ENCODE results near the gene CDNF. TPM values are rescaled to one million over a fixed set of nuclear protein-coding genes. Genes with fewer than 3 reads are reported as not detected.
"Not testable (repeated sequence)": the region's sequence is repeated elsewhere in the genome, so short reads cannot be mapped to it uniquely, and the experiment has no call there.

Gene CDNF
- 0.10 and 0.77 TPM in 2 replicates for total RNA-seq (2014; rRNA removed; shearing (Covaris generic))
- 0.41 and 1.8 TPM in 2 replicates for polyA plus RNA-seq (2015; cell fraction: cytosol; rRNA removed)
- polyA plus RNA-seq (2015; cell fraction: nucleus; rRNA removed): 1.2 and 1.3 TPM in 2 replicates

DNA sequence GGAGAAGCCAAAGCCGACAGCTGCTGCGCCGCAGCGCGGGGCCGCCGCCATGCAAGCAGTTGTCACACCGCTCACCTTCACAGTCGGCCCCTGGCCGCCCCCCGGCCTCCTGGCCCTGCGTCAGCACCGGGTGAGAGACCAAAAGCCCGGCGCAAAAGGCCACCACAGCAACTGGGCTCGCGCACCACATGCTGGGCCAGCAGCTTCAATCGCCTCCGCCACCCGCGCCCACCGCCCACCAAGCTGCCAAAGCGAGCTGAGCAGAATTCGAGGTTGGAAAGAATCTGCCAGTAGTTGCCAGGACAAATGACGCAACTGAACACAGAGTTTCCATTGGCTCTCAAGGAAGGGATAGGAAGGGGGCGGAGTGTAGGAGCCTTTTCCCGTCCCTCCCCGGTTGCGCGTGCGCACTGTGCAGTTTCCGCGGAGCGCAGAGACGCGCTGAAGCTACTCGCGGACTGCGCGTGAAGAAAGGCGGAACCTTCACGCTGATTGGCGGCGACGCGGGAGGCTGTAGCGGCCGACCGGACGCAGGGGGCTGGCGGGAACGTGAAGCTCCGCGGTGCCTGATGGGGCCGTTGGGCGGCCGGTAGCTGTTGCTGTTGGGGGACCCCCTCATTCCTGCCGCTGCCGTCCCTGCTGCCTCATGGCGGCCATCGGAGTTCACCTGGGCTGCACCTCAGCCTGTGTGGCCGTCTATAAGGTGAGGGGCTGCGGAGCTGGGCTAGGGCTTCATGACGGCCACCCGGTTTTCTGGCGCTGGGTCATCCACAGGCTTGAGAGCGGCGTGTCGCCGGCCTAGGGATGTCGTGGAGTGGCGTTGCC lies at the start of gene CDNF, which contains the start of the genes HSPA14 and MSANTD7:
TSS of gene CDNF (minus strand) at position 281 of the 825 bp plus-strand sequence. CDS start at position 190, 91 bp downstream.
TSS of gene HSPA14 (plus strand) at position 550 of the 825 bp plus-strand sequence. CDS start at position 647, 97 bp downstream.
TSS of gene MSANTD7 (plus strand) at position 550 of the 825 bp plus-strand sequence. CDS start 3,979 bp downstream, outside the sequence.
- DNase-seq (ENCODE audit: low read depth): peak; percentile 98

DNA sequence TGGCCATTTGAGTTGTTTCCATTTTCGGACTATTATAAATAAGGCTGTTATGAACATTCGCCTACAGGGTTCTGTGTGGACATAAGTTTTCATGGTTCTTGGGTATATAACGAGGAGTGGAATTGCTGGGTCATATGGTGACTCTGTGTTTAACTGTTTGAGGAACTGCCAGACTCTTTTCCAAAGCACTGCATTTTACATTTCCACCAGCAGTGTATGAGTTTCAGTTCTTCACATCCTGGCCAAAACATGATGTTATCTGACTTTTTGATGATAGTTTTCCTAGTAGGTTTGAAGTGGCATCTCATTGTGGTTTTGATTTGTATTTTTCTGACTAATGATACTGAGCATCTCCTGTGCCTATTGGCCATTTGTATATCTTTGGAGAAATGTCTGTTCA lies 46.2 kb upstream of the CDNF start:
- no peak for DNase-seq (ENCODE audit: low read depth)

DNA sequence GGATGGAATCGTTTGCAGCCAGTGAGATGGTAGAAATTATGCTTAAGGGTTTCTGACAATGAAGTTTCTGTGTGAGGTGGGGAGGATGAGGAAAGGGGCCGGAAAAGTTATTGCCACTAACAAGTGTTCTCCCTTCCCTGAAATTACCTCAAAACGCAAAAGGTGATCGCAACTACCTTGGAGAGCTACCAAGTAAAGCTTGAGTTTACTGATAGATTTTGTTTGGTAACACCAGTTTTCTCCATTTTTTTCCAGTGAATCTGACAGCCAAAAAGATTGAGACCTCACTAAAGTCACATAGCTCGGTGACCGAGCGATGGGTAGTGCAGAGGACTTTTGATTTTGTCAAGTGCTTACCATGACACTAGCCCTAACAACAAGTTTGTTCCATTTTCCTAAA lies 42.4 kb upstream of the CDNF start:
- DNase-seq (ENCODE audit: low read depth): no peak

DNA sequence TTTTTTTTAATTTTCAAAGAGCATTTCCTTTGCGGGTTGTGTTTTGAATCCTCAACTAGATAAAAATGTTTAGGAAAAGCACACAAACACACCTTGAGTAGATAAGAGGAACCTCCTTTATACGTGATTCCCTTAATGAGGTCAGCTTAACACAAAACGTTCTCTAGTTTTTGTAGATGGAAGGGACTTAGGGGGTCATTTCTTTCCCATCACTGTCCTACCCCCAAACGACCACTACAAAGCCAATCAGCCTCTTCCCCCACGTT lies 42.0 kb upstream of the CDNF start:
- no peak for DNase-seq (ENCODE audit: low read depth)

DNA sequence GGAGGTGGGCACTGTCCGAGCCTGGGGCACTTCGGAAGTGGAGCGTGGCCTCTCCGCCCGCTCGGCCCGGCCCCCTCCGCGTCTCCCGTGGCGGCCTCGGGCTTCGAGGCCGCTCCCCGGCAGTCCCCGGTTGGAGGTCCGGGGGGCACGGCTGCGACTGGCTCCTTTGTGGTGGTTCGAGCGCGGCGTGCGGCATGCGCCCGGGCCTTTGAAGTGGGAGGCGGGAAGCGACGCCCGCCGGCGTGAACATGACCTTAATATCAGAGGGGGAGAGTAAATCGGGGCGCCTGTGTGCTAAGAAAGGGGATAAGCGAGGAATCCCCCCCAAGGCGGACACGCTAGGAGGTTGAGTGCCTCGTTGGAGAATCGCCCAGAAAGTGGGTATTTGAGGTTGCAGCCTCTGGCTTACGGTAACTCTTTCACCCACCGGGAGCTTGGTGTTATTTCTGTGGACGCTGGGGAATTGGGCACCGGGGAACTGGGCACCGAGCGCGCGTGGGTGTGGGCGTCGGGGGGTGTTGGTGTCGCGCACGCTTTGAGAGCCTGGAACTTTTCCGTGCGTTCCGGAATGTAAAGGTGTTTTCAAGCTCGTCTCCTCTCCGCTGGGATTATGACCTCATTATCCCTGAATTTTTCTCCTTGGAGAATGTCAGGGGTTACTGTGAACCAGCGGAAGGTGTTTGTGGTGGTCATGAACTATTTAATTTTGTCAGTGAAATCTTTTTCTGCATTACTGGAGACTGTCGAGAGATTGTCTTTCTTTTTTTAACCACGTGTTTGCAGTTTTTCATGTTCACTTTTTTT lies 41.5 kb upstream of the CDNF start:
- peak; percentile 17 for DNase-seq (ENCODE audit: low read depth)

DNA sequence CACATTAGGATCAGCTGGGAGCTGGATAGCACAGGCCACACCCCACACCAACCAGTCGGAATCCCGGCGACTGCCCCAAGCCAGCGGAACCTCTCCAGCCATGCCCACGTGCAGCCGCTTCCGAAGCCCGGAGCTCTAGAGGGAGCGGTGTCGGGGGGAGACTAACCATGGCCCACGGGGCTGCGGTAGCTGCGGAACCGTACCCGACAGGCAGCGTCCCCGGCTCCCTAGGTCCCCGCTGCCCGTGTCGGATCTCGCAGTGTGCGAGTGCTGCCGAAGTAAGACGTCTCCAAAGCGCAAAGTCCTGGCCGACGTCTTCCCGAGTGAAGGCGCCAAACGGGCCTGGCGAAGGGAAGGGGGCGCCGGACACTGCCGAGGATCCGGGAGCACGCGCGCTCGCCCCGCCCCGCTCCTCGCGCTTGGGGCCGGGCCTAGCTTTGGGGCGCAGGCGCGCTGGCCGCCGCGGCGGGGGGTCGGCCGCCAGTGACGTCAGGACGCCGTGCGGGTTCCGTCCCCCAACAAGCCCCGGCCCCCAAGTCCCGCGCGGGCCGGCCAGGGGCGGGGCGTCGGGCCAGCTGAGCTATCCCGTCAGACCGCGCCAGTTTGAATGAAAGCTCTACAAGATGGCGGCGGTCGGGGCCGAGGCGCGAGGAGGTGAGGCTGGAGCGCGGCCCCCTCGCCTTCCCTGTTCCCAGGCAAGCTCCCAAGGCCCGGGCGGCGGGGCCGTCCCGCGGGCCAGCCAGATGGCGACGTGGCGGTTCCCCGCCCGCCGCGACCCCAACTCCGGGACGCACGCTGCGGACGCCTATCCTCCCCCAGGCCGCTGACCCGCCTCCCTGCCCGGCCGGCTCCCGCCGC lies 40.7 kb upstream of the CDNF start, which contains the start of gene SUV39H2:
TSS of gene SUV39H2 (plus strand) at position 601 of the 858 bp plus-strand sequence. CDS start at position 624, 23 bp downstream.
- DNase-seq (ENCODE audit: low read depth): peak; percentile 94

DNA sequence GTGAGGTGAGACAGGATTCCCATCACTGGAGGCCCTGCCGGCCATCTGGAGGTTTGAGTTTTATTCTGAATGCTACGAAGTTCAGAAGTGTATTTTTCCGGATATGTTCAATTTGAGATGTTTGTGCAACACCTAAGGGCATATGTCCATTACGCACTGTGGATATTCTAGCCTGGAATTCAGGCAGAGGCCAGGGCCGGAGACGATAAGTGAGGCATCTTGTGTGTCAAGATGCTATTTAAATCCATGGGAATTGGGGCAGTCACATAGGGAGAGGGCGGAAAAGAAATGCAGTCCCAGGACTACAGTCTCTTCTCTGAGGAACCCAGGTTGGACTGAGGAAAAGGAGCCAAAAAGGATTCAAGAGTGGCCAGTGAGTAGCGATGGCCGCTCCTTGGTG lies 38.9 kb upstream of the CDNF start:
- DNase-seq (ENCODE audit: low read depth): no peak

DNA sequence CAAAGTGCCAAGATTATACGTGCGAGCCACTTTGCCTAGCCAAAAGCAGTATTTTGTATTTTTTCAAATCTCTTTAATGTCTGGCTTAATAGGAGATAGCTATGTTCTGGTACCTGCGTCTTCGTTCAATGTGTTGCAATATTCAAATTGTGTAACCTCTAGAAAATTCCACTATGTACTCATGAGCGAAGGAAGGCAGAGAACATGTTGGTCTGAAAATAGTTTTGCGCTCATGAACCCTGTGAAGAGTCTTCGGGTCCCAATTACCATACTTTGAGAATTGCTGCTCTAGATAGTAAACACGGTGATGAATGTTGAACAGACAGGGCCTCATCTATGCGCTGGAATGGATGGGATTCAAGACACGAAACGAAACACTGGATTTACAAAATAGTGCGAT lies 38.1 kb upstream of the CDNF start:
- no peak for DNase-seq (ENCODE audit: low read depth)

DNA sequence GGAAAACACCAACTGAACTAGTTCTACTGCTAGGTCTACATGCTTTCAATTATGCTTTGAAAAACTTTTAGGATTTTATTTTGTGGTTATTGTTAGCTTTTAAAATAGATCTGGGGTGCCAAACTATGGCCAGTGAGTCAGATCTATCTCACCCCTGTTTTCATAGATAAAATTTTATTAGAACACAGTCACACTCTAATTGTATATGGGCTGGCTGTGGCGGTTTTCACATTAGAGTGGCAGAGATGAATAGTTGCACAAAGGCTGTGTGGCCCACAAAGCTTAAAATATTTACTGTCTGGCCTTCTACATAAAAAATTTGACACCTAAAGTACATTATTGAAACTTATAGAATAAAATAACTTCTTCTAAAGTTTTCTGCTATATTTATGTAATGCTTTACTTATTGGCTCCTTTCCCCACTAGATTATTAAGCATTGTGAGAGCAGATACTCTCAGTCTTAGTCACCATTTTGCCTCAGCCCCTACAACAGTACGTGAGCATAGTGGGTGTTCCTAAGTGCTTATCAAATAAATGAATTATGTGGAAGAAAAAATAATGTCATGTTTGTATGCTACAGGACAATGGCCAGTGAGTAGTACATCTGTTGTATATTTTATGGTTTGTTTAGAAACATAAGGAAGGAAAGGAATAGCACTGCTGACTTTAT lies 35.4 kb upstream of the CDNF start:
- no peak for DNase-seq (ENCODE audit: low read depth)

DNA sequence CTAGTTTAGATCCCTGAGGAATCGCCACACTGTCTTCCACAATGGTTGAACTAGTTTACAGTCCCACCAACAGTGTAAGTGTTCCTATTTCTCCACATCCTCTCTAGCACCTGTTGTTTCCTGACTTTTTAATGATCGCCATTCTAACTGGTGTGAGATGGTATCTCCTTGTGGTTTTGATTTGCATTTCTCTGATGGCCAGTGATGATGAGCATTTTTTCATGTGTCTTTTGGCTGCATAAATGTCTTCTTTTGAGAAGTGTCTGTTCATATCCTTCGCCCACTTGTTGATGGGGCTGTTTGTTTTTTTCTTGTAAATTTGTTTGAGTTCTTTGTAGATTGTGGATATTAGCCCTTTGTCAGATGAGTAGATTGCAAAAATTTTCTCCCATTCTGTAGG lies 27.0 kb upstream of the CDNF start:
- not testable (repeated sequence) for DNase-seq (ENCODE audit: low read depth)

DNA sequence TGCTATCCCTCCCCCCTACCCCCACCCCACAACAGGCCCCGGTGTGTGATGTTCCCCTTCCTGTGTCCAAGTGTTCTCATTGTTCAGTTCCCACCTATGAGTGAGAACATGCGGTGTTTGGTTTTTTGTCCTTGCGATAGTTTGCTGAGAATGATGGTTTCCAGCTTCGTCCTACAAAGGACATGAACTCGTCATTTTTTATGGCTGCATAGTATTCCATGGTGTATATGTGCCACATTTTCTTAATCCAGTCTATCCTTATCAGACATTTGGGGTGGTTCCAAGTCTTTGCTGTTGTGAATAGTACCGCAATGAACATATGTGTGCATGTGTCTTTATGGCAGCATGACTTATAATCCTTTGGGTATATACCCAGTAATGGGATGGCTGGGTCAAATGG lies 26.6 kb upstream of the CDNF start:
- not testable (repeated sequence) for DNase-seq (ENCODE audit: low read depth)

DNA sequence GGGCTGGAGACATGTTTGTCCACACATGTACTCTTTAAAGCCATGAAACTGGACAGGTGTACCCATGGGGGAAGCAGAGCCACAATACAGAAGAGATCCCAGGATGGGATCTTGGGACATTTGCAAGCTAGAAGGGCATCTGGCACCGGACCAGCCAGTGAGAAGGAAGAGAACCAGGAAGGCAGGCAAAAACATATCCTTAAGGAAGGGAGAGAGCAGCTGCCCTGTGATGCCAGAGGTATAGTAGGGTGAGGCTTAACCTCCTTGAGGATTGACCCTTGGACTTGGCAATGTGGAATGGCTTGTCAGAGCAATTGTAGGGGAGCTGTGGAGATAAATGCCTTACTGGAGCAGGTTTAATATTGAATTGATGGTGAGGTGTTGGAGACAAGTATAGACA lies 23.0 kb upstream of the CDNF start:
- no peak for DNase-seq (ENCODE audit: low read depth)

DNA sequence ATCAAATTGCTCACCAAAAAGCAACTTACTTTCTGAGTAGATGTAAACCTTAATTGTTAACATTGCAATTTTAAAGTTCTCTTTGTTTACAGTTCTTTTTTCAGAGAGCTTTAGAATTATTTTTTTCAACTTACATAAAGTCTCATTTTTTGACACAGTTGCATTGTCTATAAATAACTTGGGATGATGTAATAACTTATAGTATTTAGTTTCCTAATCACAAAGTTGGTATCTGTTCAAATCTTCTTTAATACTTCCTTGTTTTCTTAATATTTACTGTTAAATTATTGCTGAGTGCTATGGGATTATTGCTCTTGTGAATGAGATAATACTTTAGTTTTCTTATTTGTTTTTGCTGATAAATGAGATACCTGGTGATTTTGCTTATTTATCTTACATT lies 21.9 kb upstream of the CDNF start:
- no peak for DNase-seq (ENCODE audit: low read depth)

DNA sequence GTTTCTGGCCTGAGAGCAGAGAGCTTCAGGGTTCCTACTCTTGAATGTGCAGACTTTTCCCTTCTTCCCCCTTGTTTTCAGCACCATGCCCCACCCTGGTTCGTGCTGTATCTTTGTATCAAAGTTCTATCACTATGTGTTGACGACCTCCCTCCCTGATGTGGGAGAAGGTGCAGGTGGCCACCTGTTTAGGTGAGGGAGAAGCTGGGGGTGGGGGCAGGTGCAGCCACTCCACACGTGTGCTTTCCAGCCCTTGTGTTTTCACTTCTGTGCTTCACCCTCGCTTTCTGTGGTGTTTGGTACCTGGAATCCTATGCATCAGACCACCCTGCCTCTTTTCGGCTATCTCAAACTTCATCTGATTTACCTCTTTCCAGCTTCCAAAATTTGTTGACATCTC lies 21.2 kb upstream of the CDNF start:
- DNase-seq (ENCODE audit: low read depth): no peak

DNA sequence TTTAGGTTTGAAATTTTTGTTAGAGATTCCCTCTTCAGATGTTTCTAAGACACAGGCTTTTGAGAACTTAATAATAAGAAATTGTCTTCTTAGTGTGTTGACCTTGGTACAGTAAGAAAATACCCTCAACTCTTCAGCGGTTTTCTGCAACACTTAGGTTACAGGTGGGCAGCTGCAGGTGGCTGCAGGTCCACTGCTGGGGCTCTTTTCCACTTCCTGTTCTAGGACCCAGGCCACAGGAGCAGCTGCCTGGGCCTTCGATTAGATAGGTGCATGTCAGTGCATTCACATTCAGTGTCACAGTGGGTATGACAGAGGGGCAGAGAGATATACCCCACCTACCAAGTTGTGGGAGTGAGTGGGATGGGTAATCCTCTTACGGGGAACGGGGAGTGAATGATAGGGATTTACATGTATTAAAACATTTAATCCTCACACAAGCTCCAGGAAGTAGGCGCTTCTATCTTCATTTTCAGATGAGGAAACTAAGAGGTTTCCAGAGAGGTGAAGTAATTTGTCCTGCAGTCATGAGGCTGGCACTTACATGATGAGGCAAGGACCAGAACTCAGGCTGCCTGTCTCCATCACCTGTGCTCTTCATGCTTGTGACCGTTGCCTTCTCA lies 20.6 kb upstream of the CDNF start:
- DNase-seq (ENCODE audit: low read depth): no peak

DNA sequence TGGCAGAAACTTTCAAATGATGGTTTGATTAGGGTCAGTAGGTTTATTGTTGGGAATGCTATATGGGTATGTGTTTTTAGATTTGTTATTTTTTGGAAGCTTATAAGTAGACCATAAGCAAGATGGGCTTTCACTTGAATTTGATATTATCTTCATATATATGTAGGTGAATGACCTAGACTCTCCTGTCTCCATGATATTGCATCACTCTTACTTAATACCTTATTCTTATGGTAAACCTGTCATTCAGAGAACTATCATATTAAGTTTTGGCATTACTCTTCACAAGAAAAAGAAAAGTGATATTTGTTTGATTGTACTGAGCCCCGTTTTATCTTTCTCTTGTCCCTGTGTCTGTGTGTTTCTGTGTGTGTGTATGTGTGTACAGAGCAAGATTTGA lies 17.6 kb upstream of the CDNF start:
- no peak for DNase-seq (ENCODE audit: low read depth)

DNA sequence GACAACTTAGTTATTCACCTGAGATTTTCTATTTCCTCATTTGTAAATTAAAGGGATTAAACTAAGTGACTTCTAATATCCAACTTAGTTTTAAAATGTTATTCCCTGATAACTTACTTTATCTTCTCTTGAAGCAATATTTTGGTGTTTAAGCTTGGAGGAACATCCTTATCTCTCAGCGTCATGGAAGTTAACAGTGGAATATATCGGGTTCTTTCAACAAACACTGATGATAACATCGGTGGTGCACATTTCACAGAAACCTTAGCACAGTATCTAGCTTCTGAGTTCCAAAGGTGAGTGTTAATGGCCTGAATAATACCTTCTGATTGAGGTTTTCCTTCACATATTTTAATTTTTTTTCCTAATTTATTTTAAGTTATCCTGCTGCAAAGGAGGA lies 14.4 kb upstream of the CDNF start:
- no peak for DNase-seq (ENCODE audit: low read depth)

DNA sequence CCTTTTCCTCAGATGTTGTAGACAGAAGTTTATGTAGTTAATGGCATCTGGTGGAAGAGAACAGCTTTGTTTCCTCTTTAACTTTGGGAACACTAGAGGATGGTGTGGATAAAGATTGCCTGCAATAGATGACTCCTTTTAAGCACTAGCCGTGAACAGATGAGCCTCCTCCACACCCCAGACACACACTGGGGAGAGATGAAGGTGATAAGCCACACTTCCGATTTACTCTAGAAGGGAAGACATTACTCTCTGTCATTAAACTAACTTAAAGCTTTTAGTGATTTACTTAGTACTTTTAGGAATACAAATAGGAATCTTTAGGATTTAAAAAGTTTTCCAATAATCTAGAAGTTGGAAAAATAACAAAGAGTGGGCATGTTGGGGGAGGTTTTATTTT lies 7.1 kb upstream of the CDNF start:
- no peak for DNase-seq (ENCODE audit: low read depth)

DNA sequence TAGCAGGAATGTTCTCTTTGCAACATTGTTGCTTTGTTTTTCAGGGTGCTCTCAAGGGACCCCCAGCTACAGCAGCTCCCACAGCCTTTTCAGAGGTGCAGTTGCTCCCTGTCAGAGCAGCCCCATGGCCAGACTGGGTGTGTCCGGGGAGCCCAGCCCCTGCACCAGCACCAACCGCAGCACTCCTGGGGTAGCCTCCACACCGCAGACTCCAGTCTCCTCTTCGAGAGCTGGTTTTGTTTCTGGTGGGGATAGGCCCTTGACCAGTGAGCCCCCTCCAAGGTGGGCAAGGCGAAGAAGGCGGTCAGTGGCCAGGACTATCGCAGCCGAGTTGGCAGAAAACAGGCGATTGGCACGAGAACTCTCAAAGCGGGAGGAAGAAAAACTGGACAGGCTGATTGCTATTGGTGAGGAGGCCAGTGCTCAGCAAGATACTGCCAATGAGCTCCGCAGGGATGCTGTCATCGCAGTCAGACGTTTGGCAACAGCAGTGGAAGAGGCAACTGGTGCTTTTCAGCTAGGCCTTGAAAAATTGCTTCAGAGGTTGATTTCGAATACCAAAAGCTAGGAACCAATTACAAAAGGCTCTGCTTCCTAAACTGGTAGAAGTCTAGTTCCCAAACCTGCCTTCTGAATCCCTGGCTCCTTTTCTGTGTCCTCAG lies 5.6 kb upstream of the CDNF start:
- DNase-seq (ENCODE audit: low read depth): no peak

DNA sequence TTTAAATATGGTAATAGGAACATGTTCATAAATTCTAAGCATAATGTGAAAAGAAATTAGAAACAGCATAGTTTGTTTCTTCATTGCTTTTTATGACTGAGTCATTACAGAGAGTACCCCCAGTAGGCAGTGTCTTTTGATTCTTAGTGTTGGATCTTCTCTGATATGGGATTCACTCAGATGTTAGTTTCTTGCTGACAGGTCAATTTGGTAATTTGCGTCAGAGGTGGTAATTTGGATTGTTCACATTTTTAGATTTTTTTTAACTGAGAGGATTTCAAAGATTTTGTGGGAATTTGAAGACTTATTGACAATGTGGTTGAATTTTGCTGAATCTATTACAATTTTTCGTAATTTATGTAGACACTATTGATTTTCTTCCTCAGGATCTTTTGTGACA lies 2.3 kb upstream of the CDNF start:
- no peak for DNase-seq (ENCODE audit: low read depth)

All from HT1080 (cell line).